ENCODE data around the gene DUSP2.

- TF ChIP-seq CTCF (conservative IDR thresholded peaks at IDR 0.05 in 1 of 2, IDR thresholded peaks at IDR 0.05 in 1 of 2; ENCODE audit: low read depth in 1 of 2, low read length in 2 of 2) (no peak), EZH2 (IDR thresholded peaks at IDR 0.05; ENCODE audit: low read length, missing control alignments) (no peak)
Measured at GRCh38 chr2:96151595-96152303, 6.5 kb upstream of the DUSP2 start.

Measured in fibroblast of lung (primary cell).